Measurements from ENCODE around the gene TRABD2B. TPM values are rescaled to one million over a fixed set of nuclear protein-coding genes. Genes with fewer than 3 reads are reported as not detected.

Gene TRABD2B
- total RNA-seq, 4 donors from 2014 or later: 0.16 to 1.5 (median 0.55) TPM

DNA sequence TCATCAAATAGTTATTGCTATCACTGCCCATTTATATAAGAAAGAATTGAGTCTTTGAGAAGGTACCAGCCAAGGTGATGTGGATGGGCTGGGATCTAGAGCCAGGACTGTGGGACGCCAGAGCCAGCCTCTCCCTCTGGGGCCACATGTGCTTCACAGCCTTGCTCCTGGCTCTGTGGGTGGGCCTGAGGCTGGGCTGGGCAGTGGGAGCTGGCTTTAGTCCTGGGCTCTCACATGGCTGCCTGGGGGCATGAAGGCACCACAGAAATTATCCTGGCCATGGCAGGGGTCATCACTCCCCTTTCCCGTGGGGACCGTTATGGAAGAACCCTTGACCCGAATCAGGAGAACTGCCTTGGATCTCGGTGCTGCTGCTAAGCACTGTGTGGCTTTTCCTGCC is 203.1 kb downstream of the TRABD2B start:
- no peak for TF ChIP-seq CTCF (IDR thresholded peaks at IDR 0.05; ENCODE audit: low read depth)

GRCh38 chr1:47793563-47793962 is 203.6 kb downstream of the TRABD2B start:
- TF ChIP-seq CTCF (IDR thresholded peaks at IDR 0.05; ENCODE audit: low read depth): no peak

DNA sequence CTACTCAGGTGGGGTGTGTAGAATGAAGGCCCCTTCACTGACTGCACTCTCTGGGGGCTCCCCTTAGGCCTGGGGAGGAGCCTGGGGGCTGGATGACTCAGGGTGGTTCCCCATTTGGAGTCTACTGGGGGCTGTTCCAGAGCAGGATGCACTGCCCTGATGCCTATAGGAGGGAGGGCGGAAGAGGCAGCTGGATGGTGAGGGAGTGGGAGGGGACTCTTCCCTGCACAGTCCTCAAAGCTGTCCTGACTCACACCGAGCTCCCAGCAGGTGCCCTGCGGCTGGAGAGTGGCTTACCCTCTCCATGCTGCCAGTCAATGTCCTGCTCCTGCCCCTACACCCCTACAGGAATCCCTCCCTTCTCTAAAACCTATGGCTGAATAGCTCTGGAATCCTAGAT is 204.4 kb downstream of the TRABD2B start:
- no peak for TF ChIP-seq CTCF (IDR thresholded peaks at IDR 0.05; ENCODE audit: low read depth)

DNA sequence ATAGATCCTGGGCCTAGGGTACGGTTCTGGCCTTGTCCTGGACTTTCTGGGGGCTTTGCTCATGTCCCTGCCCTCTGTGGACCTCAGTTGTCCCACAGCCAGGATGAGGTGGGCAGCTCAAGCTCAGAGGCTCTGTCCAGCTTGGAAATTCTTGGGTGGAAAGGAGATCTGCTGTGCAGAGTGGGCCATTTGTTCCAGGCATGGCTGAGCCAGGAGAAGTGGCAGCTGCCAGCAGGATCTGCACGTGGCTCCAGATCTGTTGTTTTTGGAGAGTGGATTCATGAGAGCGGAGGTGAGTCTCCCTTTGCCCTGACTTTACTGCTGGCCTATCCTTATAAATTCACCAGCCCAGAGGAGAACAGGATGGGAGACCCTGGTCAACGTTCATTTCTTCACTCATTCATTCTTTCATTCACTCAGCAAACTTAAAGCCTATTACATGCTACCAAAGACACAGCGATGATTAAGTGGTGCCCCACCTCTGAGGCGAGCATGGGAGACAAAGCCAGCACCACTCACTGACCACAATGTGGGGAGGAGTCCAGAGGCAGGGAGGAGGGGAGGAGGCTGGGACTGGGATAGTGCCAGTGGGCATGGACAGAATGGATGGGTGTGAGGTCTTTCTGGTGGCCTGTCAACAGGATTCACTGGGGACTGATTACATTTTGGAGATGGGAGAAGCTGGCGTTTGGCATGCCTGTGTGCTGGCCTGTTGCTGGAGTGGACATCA is 205.1 kb downstream of the TRABD2B start:
- no peak for TF ChIP-seq CTCF (IDR thresholded peaks at IDR 0.05; ENCODE audit: low read depth)

GRCh38 chr1:47788761-47789160 is 208.4 kb downstream of the TRABD2B start:
- TF ChIP-seq CTCF (IDR thresholded peaks at IDR 0.05; ENCODE audit: low read depth): no peak

DNA sequence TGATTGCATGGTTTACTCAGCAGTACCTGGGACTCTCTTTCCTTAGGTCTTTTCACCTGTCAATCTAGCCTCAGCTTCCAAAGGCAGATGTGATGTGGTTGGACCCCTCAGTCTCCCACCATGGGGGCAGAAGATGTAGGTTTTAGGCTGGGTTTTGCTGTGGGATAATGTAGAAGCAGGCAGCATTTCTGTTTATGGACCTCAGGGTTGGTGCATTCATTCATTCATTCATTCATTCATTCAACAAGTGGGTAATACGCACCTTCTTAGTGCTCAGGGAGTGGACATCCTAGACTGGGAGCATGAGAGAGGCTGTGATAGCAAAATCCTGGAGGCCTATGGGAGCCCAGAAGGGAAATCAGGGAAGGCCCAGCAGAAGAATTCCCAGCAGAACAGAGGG is 209.6 kb downstream of the TRABD2B start:
- TF ChIP-seq CTCF (IDR thresholded peaks at IDR 0.05; ENCODE audit: low read depth): no peak

- TF ChIP-seq CTCF (IDR thresholded peaks at IDR 0.05; ENCODE audit: low read depth): no peak
Measured at GRCh38 chr1:47786316-47786715, 210.9 kb downstream of the TRABD2B start.
